Stimulated activated CD8-positive, alpha-beta memory T cell treated with anti-CD3 and anti-CD28 coated beads, Interleukin-15, amount 100 ng/mL, for 4 hours (primary cell): ENCODE data around the gene SMIM28.
"Not testable (repeated sequence)": the region's sequence is repeated elsewhere in the genome, so short reads cannot be mapped to it uniquely, and the experiment has no call there.

Experiments
- DNase-seq, 2 donors: peaks; one replicate each; pipeline ENCODE4 v3.0.0-alpha.2; 2020; ENCODE audit warnings: low read depth in 2 of 2

SMIM28 gene

GRCh38 chr6:138405816-138406413 lies 28.2 kb downstream of the SMIM28 start:
- no peak for DNase-seq

- no peak for DNase-seq
Observed at GRCh38 chr6:138406443-138406842, 28.7 kb downstream of the SMIM28 start.

- DNase-seq = no peak
Observed at GRCh38 chr6:138410048-138410735, 32.5 kb downstream of the SMIM28 start.

GRCh38 chr6:138410972-138411880 lies 33.5 kb downstream of the SMIM28 start:
- DNase-seq = no peak

GRCh38 chr6:138415125-138415524 lies 37.4 kb downstream of the SMIM28 start:
- no peak for DNase-seq

- DNase-seq = no peak
Observed at GRCh38 chr6:138416206-138416605, 38.5 kb downstream of the SMIM28 start.

GRCh38 chr6:138417493-138418117 lies 39.9 kb downstream of the SMIM28 start:
- no peak for DNase-seq

- DNase-seq = no peak
Observed at GRCh38 chr6:138418118-138418742, 40.5 kb downstream of the SMIM28 start.

GRCh38 chr6:138419766-138420165 lies 42.1 kb downstream of the SMIM28 start:
- DNase-seq = no peak

- no peak for DNase-seq
Observed at GRCh38 chr6:138420356-138420755, 42.7 kb downstream of the SMIM28 start.

- DNase-seq = no peak
Observed at GRCh38 chr6:138421089-138421488, 43.4 kb downstream of the SMIM28 start.

- DNase-seq = no peak
Observed at GRCh38 chr6:138421608-138422007, 43.9 kb downstream of the SMIM28 start.

- DNase-seq = no peak
Observed at GRCh38 chr6:138422861-138423260, 45.2 kb downstream of the SMIM28 start.

GRCh38 chr6:138424004-138424904 lies 46.5 kb downstream of the SMIM28 start:
- DNase-seq = no peak

- DNase-seq = not testable (repeated sequence)
Observed at GRCh38 chr6:138425256-138425655, 47.6 kb downstream of the SMIM28 start.

GRCh38 chr6:138426500-138427123 lies 48.9 kb downstream of the SMIM28 start:
- no peak for DNase-seq

GRCh38 chr6:138427701-138428100 lies 50.0 kb downstream of the SMIM28 start:
- DNase-seq = no peak

- no peak for DNase-seq
Observed at GRCh38 chr6:138428944-138429598, 51.4 kb downstream of the SMIM28 start.

GRCh38 chr6:138429761-138430160 lies 52.1 kb downstream of the SMIM28 start:
- no peak for DNase-seq
